Fibroblast of lung (primary cell): ENCODE results near the gene COX7A2. TPM values are rescaled to one million over a fixed set of nuclear protein-coding genes. Genes with fewer than 3 reads are reported as not detected.

Source experiments
- DNase-seq, 2 donors: peaks; one replicate each; pipeline versions ENCODE4 v3.0.0 to v3.0.0-alpha.2; 2010; ENCODE audit warnings: low read depth in 2 of 2
- H2AFZ ChIP-seq: 2 replicates; pipeline ENCODE4 v1.5.1; 2012; ENCODE audit warnings: low read length, control low read depth, inconsistent platforms
- H3K27ac ChIP-seq: 2 replicates; pipeline ENCODE4 v1.5.1; 2011; ENCODE audit warnings: low read length, control low read depth; ENCODE audit not compliant: insufficient read depth
- H3K27me3 ChIP-seq: 2 replicates; pipeline ENCODE4 v1.5.1; 2011; ENCODE audit warnings: mild to moderate bottlenecking, low read length; ENCODE audit not compliant: control insufficient read depth, insufficient read depth
- H3K36me3 ChIP-seq: 2 replicates; pipeline ENCODE4 v1.5.1; 2011; ENCODE audit warnings: low read length; ENCODE audit not compliant: control insufficient read depth, insufficient read depth
- H3K4me1 ChIP-seq: 2 replicates; pipeline ENCODE4 v1.5.1; 2011; ENCODE audit warnings: low read length; ENCODE audit not compliant: control insufficient read depth, insufficient read depth; ENCODE audit errors: extremely low read depth
- H3K4me2 ChIP-seq: 2 replicates; pipeline ENCODE4 v1.5.1; 2011; ENCODE audit warnings: low read length, control low read depth; ENCODE audit not compliant: insufficient read depth; ENCODE audit errors: extremely low read depth
- H3K4me3 ChIP-seq, 4 experiments: fragments of 200-600 bp in 1 of 4; sonication (generic) in 1 of 4; replicated peaks in 1 of 4; 2 replicates each; pipeline ENCODE4 v1.5.1; 2011 to 2016; ENCODE audit warnings: low read length in 4 of 4, low read depth in 3 of 4, mild to moderate bottlenecking in 3 of 4, control low read depth in 2 of 4, inconsistent platforms in 1 of 4, mixed read lengths in 1 of 4; ENCODE audit not compliant: insufficient read depth in 1 of 4; ENCODE audit errors: control extremely low read depth in 1 of 4
- H3K79me2 ChIP-seq: 2 replicates; pipeline ENCODE4 v1.5.1; 2012; ENCODE audit warnings: mild to moderate bottlenecking, low read length, inconsistent platforms; ENCODE audit not compliant: control insufficient read depth, insufficient read depth
- H3K9ac ChIP-seq: 2 replicates; pipeline ENCODE4 v1.5.1; 2011; ENCODE audit warnings: mild to moderate bottlenecking, low read length, control low read depth; ENCODE audit not compliant: insufficient read depth
- H3K9me3 ChIP-seq: 2 replicates; pipeline ENCODE4 v1.5.1; 2012; ENCODE audit warnings: low read depth, low read length; ENCODE audit not compliant: control insufficient read depth, insufficient read depth
- H4K20me1 ChIP-seq: 2 replicates; pipeline ENCODE4 v1.5.1; 2011; ENCODE audit warnings: low read length; ENCODE audit not compliant: control insufficient read depth, insufficient read depth; ENCODE audit errors: extremely low read depth
- CTCF ChIP-seq, 2 donors: IDR thresholded peaks in 1 of 2; conservative IDR thresholded peaks in 1 of 2; 1 replicate in 1 of 2; 2 replicates in 1 of 2; pipeline ENCODE4 v1.5.1; 2011 to 2012; ENCODE audit warnings: low read length in 2 of 2, control low read depth in 1 of 2, inconsistent platforms in 1 of 2, low read depth in 1 of 2, mild to moderate bottlenecking in 1 of 2
- EZH2 ChIP-seq: IDR thresholded peaks from 2 replicates; pipeline ENCODE4 v1.5.1; 2012; ENCODE audit warnings: low read length, control low read depth, mild to moderate bottlenecking; ENCODE audit errors: missing control alignments
- polyA plus RNA-seq, 2 donors: library from polyadenylated mRNA; depleted of rRNA in 1 of 2; stranded (reverse) in 1 of 2; unstranded in 1 of 2; fragments of >200 nt; gene quantifications; 2 replicates each; pipeline ENCODE4 v1.2.1, GENCODE V29; 2011 to 2012; ENCODE audit warnings: missing spikeins in 1 of 2
- total RNA-seq: library from RNA; depleted of rRNA; stranded (reverse); fragments of >200 nt; gene quantifications from 2 replicates; pipeline ENCODE4 v1.2.1, GENCODE V29; 2014

COX7A2 gene
- total and polyA plus RNA-seq, 2 donors (not counting 1 experiment from before 2014, with no cell fraction given) = 115 to 159 TPM

- no peak for DNase-seq
- no peak overlapping the region for H3K27ac ChIP-seq
- no peak for TF ChIP-seq EZH2
- TF ChIP-seq CTCF (conservative IDR thresholded peaks at IDR 0.05 in 1 of 2, IDR thresholded peaks at IDR 0.05 in 1 of 2; ENCODE audit: low read depth in 1 of 2, low read length in 2 of 2) = no peak
- no peaks in the 10 kb centered on the region for H3K9me3 ChIP-seq
- H3K27me3 ChIP-seq = no peaks in the 10 kb centered on the region
- H3K79me2 ChIP-seq = no peaks in the 10 kb centered on the region
- no peak overlapping the region for H2AFZ ChIP-seq
- H4K20me1 ChIP-seq = no peaks in the 10 kb centered on the region
- H3K4me2 ChIP-seq = no peak overlapping the region
- no peak overlapping the region for H3K4me3 ChIP-seq
- H3K36me3 ChIP-seq = no peaks in the 10 kb centered on the region
- no peak overlapping the region for H3K9ac ChIP-seq
- H3K4me1 ChIP-seq = no peaks in the 10 kb centered on the region
Measured at GRCh38 chr6:75250552-75250951, 7.0 kb upstream of the COX7A2 start.

GRCh38 chr6:75249837-75250236, 6.2 kb upstream of the COX7A2 start:
- Histone ChIP-seq H3K9ac (no peak overlapping the region), H4K20me1 (no peaks in the 10 kb centered on the region), H3K79me2 (no peaks in the 10 kb centered on the region), H3K4me2 (no peak overlapping the region), H3K36me3 (no peaks in the 10 kb centered on the region), H3K27me3 (no peaks in the 10 kb centered on the region), H3K4me1 (no peaks in the 10 kb centered on the region), H3K4me3 (no peak overlapping the region), H3K9me3 (no peaks in the 10 kb centered on the region), H2AFZ (no peak overlapping the region), H3K27ac (no peak overlapping the region)
- no peak for DNase-seq
- no peak for TF ChIP-seq EZH2
- TF ChIP-seq CTCF (conservative IDR thresholded peaks at IDR 0.05 in 1 of 2, IDR thresholded peaks at IDR 0.05 in 1 of 2; ENCODE audit: low read depth in 1 of 2, low read length in 2 of 2) = no peak

GRCh38 chr6:75246386-75246785, 2.8 kb upstream of the COX7A2 start:
- TF ChIP-seq EZH2 = no peak
- TF ChIP-seq CTCF (conservative IDR thresholded peaks at IDR 0.05 in 1 of 2, IDR thresholded peaks at IDR 0.05 in 1 of 2; ENCODE audit: low read depth in 1 of 2, low read length in 2 of 2) = no peak
- H3K27me3 ChIP-seq = no peaks in the 10 kb centered on the region
- H3K4me2 ChIP-seq = no peak overlapping the region
- H3K9me3 ChIP-seq = no peaks in the 10 kb centered on the region
- H3K4me3 ChIP-seq = no peak overlapping the region
- H3K36me3 ChIP-seq = no peaks in the 10 kb centered on the region
- no peak overlapping the region for H3K27ac ChIP-seq
- no peaks in the 10 kb centered on the region for H4K20me1 ChIP-seq
- no peak for DNase-seq
- H3K9ac ChIP-seq = no peak overlapping the region
- H2AFZ ChIP-seq = no peak overlapping the region
- H3K79me2 ChIP-seq = peaks cover 21% of the 10 kb centered on the region
- no peaks in the 10 kb centered on the region for H3K4me1 ChIP-seq
